Stimulated activated effector memory CD8-positive, alpha-beta T cell treated with anti-CD3 and anti-CD28 coated beads, Interleukin-12 subunit alpha, Interleukin-12 subunit beta, amount 100 ng/mL, for 72 hours (primary cell): ENCODE measurements around the gene AGTRAP.

Experiments
- ATAC-seq: fragments of 150-1000 bp; cut with Tn5 transposase; 2 replicates; pipeline ENCODE4 v1.10.0; 2021
- DNase-seq, 2 donors: peaks; one replicate each; pipeline ENCODE4 v3.0.0; 2021 to 2022; ENCODE audit warnings: low spot score in 2 of 2
- H3K27ac Mint-ChIP-seq: one replicate; pipeline ENCODE4 v1.8.0; 2022; ENCODE audit warnings: mild to moderate bottlenecking, mixed read lengths
- H3K36me3 Mint-ChIP-seq: one replicate; pipeline ENCODE4 v1.8.0; 2022; ENCODE audit warnings: mild to moderate bottlenecking, mixed read lengths
- H3K4me1 Mint-ChIP-seq: one replicate; pipeline ENCODE4 v1.8.0; 2022; ENCODE audit warnings: mixed read lengths
- H3K4me3 Mint-ChIP-seq: one replicate; pipeline ENCODE4 v1.8.0; 2022; ENCODE audit warnings: mild to moderate bottlenecking, mixed read lengths
- H3K9me3 Mint-ChIP-seq: one replicate; pipeline ENCODE4 v1.8.0; 2022; ENCODE audit warnings: mixed read lengths

The AGTRAP gene

GRCh38 chr1:11735854-11736745 is at the start of gene AGTRAP:
Gene AGTRAP (plus strand): TSS chr1:11736136. CDS start chr1:11736209, 73 bp downstream.
- peaks cover 5% of the 10 kb centered on the region for H3K36me3 Mint-ChIP-seq
- ATAC-seq (peak; percentile 87), DNase-seq (peak; percentile 76 to 93)
- peak within 1 kb of the TSS; percentile 94 for H3K27ac Mint-ChIP-seq
- peak within 1 kb of the TSS; percentile 95 for H3K4me3 Mint-ChIP-seq
- H3K4me1 Mint-ChIP-seq: peaks cover 66% of the 10 kb centered on the region
- H3K9me3 Mint-ChIP-seq: no peaks in the 10 kb centered on the region

GRCh38 chr1:11688506-11688905 is 47.4 kb upstream of the AGTRAP start:
- Mint-ChIP-seq H3K9me3 (no peaks in the 10 kb centered on the region), H3K4me1 (peaks cover 32% of the 10 kb centered on the region), H3K27ac (no peak overlapping the region), H3K36me3 (no peaks in the 10 kb centered on the region), H3K4me3 (no peak overlapping the region)
- ATAC-seq: no peak
- DNase-seq: no peak

DNA sequence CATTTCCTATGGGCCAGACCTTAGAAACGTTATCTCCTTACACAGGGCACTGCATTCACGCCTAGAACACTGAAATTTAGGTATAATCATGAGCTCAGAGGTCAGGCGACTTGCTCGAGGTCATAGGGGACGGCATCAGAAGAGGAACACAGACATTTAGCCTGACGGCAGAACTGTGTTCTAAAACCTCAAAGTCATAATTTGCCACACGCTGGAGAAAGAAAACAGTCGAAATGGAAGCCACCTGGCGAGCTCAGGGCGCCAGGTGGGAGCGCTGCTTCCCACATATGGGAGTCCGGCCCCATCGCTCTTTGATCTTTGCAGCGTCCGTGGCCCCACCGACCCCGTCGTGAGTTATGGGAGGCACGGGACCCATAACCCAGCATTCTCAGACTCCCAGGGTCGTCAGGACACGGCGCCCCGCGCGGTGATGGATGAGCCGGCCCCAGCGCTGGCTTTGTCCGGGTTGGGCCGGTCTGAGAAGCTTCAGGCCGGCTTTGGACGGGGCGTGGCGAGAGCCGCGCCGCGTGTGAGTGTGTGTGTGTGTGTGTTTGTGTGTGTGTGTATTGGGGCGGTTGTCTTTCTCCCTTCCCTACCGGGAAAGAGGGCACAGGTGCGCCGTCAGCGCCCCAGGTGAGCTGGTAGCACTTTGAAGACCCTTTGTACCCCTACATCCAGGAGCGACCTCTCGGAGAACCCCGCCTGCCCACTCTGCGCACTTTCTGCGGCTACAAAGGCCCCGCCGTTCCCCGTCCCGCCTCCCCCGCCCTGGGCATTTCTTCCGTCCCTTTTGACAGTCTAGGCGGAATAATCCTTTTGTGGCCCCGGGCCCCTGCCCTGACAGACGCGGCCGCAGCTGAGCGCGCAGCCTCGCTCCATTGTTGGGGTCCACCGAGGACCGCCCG is 45.3 kb upstream of the AGTRAP start:
- peak overlapping the region; percentile 68 for H3K4me3 Mint-ChIP-seq
- H3K9me3 Mint-ChIP-seq: no peaks in the 10 kb centered on the region
- no peaks in the 10 kb centered on the region for H3K36me3 Mint-ChIP-seq
- peaks cover 40% of the 10 kb centered on the region for H3K4me1 Mint-ChIP-seq
- H3K27ac Mint-ChIP-seq: no peak overlapping the region
- DNase-seq (no peak), ATAC-seq (no peak)

DNA sequence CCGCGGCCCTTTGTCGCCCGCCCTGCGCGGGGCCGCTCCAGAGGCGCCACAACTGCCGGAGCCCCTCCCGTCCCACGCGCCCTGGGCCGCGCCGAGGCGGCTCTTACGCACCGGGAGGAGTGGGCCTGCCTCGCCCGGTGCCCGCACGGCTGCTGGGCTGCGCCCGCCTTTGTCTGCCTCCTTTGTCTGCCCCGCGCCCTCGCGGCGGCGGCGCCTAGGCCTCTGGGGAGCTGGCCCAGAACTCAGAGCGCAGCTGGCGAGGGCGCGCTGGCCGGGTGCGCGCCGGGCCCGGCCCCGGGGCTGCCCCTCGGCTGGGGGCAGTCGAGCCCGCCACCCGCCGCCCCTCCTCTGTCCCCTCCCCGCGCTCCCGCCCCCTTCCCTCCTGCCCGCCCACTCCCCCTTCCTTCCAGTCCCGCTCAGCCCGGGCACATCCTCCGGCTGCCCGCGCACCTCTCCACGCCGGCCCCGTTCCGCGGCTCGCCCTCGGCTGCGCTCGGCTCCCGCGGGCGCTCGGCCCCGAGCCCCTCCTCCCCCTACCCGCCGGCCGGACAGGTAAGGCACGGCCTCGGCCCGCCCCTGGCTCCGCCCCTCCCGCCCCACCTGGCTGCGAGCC is 44.5 kb upstream of the AGTRAP start, which contains the start of gene DRAXIN:
Gene DRAXIN, plus strand, starts transcription at position 409 of the 613 bp plus-strand sequence. CDS start 14,549 bp downstream, outside the sequence.
- no peaks in the 10 kb centered on the region for H3K9me3 Mint-ChIP-seq
- H3K36me3 Mint-ChIP-seq: no peaks in the 10 kb centered on the region
- ATAC-seq (peak; percentile 14), DNase-seq (no peak)
- peak within 1 kb of the TSS; percentile 68 for H3K4me3 Mint-ChIP-seq
- peaks cover 40% of the 10 kb centered on the region for H3K4me1 Mint-ChIP-seq
- peak within 1 kb of the TSS; percentile 29 for H3K27ac Mint-ChIP-seq

- H3K9me3 Mint-ChIP-seq: no peaks in the 10 kb centered on the region
- peak overlapping the region; percentile 29 for H3K27ac Mint-ChIP-seq
- ATAC-seq (no peak), DNase-seq (no peak)
- H3K4me1 Mint-ChIP-seq: peaks cover 40% of the 10 kb centered on the region
- H3K36me3 Mint-ChIP-seq: no peaks in the 10 kb centered on the region
- H3K4me3 Mint-ChIP-seq: peak overlapping the region; percentile 58
These were observed 43.8 kb upstream of the AGTRAP start for GRCh38 chr1:11691928-11692711.

DNA sequence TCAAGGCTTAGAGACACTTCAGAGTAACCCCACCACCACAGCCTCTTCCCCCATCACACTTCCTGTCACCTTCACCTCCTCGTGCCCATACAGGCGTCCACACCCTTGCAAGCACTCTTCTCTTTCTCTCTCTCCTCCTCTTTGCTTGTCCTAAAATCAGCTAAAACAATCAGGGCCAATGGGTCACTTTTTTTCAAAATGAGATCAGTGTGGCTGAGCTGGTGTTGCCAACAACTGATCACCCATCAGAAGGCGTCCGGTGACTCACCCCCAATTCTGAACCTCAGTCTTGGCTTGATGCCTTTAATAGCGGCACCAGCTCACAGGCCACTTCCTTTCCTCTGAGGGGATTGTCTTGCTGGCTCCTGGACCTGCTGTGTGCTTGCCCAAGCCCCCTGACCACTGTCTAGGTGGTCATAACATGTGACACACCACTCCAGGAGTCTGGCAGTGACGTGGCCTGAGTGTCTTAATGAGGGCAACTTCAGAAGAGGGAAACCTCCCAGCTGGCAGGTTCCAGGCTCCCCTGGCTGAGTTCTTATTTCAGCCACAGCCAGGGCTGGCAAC is 42.8 kb upstream of the AGTRAP start:
- Mint-ChIP-seq H3K4me1 (peaks cover 40% of the 10 kb centered on the region), H3K27ac (peak overlapping the region; percentile 32)
- peak; percentile 93 for ATAC-seq

DNA sequence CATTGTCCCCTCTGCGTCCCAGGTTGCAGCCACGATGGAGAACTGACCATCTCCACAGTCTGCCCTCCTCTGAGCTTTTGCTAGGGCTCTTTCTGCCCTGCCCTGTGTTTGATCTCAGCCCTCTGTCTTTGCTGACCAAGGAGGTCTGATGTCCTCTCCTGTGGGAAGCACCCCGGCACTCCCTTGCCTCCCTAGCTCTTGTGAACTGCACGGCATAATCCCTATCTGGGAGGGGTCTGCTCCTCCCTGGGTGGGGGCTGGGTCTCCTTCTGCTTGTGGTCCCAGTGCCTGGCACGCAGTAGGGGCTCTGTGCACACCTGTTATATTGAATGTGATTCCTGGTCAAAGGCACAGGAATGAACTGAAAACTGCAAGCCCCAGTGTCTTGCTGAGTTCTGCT is 42.0 kb upstream of the AGTRAP start:
- DNase-seq (no peak), ATAC-seq (no peak)
- Mint-ChIP-seq H3K4me3 (peak overlapping the region; percentile 58), H3K27ac (peak overlapping the region; percentile 32), H3K9me3 (no peaks in the 10 kb centered on the region), H3K36me3 (no peaks in the 10 kb centered on the region), H3K4me1 (peaks cover 40% of the 10 kb centered on the region)

More for the DNA sequence above, 42.8 kb upstream of the AGTRAP start:
- Mint-ChIP-seq H3K9me3 (no peaks in the 10 kb centered on the region), H3K36me3 (no peaks in the 10 kb centered on the region), H3K4me3 (peak overlapping the region; percentile 58)
- peak; percentile 39 to 75 for DNase-seq

DNA sequence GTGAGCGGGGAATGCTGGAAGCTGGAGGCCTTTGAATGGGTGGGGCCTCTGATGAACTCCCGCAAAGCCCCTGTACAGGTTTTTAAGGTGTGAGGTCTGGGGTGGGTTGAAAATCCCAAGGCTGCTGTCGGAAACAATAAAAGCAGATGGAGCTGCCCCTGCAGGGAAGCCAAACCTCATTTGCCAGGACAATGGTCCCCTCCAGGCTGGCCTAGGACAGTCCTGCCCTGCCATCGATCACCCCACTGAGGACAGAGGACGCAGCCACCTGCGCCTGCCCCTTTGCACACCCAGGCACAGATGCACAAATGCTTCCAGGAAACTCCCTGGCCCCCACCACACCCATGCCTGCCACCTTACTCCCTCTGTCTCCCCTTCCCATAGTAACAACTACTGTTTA is 40.1 kb upstream of the AGTRAP start:
- H3K36me3 Mint-ChIP-seq: no peaks in the 10 kb centered on the region
- no peaks in the 10 kb centered on the region for H3K9me3 Mint-ChIP-seq
- peaks cover 27% of the 10 kb centered on the region for H3K4me1 Mint-ChIP-seq
- no peak for ATAC-seq
- DNase-seq: no peak
- H3K4me3 Mint-ChIP-seq: no peak overlapping the region
- no peak overlapping the region for H3K27ac Mint-ChIP-seq

DNA sequence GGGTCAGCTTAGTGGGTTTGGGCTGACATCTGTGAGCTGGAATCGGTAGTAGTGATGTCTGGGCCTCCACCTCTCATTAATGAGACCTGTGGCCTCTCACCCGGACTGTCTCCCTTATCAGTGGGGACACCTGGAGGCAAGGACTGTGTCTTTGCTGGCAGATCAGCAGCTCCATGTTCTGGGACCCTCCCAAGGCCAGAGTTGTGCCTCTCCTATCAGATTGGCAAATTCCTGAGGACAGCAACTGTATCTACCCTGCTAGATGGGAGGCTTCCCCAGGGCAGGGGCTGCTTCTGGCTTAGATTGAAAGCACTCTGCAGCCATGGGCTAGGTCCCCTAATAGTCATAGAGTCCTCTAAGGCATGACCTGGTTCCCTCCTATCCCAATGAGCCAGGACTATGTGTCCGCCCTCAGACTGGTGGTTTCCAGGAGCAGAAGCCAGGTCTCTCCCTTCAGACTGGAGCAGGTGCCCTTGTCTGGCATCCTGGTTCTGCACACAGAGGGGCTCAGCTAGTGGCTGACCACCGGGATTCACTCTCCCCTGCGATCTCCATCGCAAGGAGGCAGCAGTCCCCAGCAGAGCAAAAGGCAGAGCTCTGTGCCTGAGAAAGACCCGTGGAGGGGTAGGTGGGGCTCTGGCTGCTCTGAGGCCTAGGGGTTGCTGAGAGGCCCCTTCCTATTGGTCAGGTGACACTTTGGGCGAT is 38.6 kb upstream of the AGTRAP start:
- Mint-ChIP-seq H3K4me1 (peaks cover 19% of the 10 kb centered on the region), H3K36me3 (no peaks in the 10 kb centered on the region), H3K9me3 (no peaks in the 10 kb centered on the region), H3K4me3 (no peak overlapping the region), H3K27ac (no peak overlapping the region)
- DNase-seq (no peak), ATAC-seq (no peak)

DNA sequence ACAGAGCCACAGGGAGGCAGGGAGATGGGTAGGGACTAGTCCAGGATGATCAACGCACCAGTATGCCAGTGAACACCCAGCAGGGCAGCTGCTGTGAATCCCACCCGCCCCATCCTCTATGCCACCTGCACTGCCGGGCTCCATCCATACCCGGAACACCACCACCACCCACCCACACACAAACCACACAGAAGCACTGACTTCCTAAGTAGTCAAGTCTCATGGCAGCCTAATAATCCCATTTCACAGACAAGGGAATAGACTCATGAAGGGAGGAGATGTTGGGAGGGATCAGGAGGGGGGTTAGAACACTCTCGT is 38.1 kb upstream of the AGTRAP start:
- ATAC-seq (no peak), DNase-seq (no peak)
- Mint-ChIP-seq H3K4me3 (no peak overlapping the region), H3K36me3 (no peaks in the 10 kb centered on the region), H3K9me3 (no peaks in the 10 kb centered on the region), H3K4me1 (peaks cover 14% of the 10 kb centered on the region), H3K27ac (no peak overlapping the region)

GRCh38 chr1:11700601-11701467 is 35.1 kb upstream of the AGTRAP start:
- no peaks in the 10 kb centered on the region for H3K36me3 Mint-ChIP-seq
- peaks cover 9% of the 10 kb centered on the region for H3K4me1 Mint-ChIP-seq
- no peak overlapping the region for H3K4me3 Mint-ChIP-seq
- no peaks in the 10 kb centered on the region for H3K9me3 Mint-ChIP-seq
- ATAC-seq (no peak), DNase-seq (no peak)
- no peak overlapping the region for H3K27ac Mint-ChIP-seq

- DNase-seq: no peak
- ATAC-seq: no peak
These were observed 34.4 kb upstream of the AGTRAP start for GRCh38 chr1:11701551-11701961.

More at GRCh38 chr1:11701551-11701961, 34.4 kb upstream of the AGTRAP start:
- H3K27ac Mint-ChIP-seq: no peak overlapping the region
- no peak overlapping the region for H3K4me3 Mint-ChIP-seq
- H3K36me3 Mint-ChIP-seq: no peaks in the 10 kb centered on the region
- peaks cover 9% of the 10 kb centered on the region for H3K4me1 Mint-ChIP-seq
- H3K9me3 Mint-ChIP-seq: no peaks in the 10 kb centered on the region
